Ramos (cell line): Measurements from ENCODE around the gene ZFYVE9.
"Not testable (repeated sequence)": the region's sequence is repeated elsewhere in the genome, so short reads cannot be mapped to it uniquely, and the experiment has no call there.

Source experiments
- in situ Hi-C: fragments of 300-500 bp; cut with MboI; formaldehyde crosslinking; loops from one replicate; pipeline ENCODE4 v1.14.3; 2022; ENCODE audit warnings: low sequenced_read_pairs; ENCODE audit not compliant: unreplicated experiment

Gene ZFYVE9

GRCh38 chr1:52141513-52142219 lies at the start of gene ZFYVE9:
Gene ZFYVE9 (plus strand): TSS chr1:52142089. CDS start chr1:52233207, 91,118 bp downstream.
- in situ Hi-C loops = no loop called here

- in situ Hi-C loops = not testable (repeated sequence)
Observed at GRCh38 chr1:52094300-52094699, 47.6 kb upstream of the ZFYVE9 start.

GRCh38 chr1:52096216-52096615 lies 45.7 kb upstream of the ZFYVE9 start:
- in situ Hi-C loops = no loop called here

- in situ Hi-C loops = no loop called here
Observed at GRCh38 chr1:52098139-52098871, 43.6 kb upstream of the ZFYVE9 start.

- in situ Hi-C loops = no loop called here
Observed at GRCh38 chr1:52102336-52103013, 39.4 kb upstream of the ZFYVE9 start.

- in situ Hi-C loops = no loop called here
Observed at GRCh38 chr1:52111492-52111891, 30.4 kb upstream of the ZFYVE9 start.

GRCh38 chr1:52112489-52112888 lies 29.4 kb upstream of the ZFYVE9 start:
- in situ Hi-C loops = no loop called here

- in situ Hi-C loops = loop anchor here (10.0 kb wide), 1 partner anchor 565 kb away; no protein-coding TSS in a partner anchor
Observed at GRCh38 chr1:52119301-52120079, 22.4 kb upstream of the ZFYVE9 start.

GRCh38 chr1:52122384-52122783 lies 19.5 kb upstream of the ZFYVE9 start:
- in situ Hi-C loops = loop anchor here (10.0 kb wide), 1 partner anchor 562 kb away; no protein-coding TSS in a partner anchor

GRCh38 chr1:52123622-52124021 lies 18.3 kb upstream of the ZFYVE9 start:
- in situ Hi-C loops = loop anchor here (10.0 kb wide), 1 partner anchor 561 kb away; no protein-coding TSS in a partner anchor

- in situ Hi-C loops = loop anchor here (10.0 kb wide), 1 partner anchor 559 kb away; no protein-coding TSS in a partner anchor
Observed at GRCh38 chr1:52125736-52126359, 16.0 kb upstream of the ZFYVE9 start.

GRCh38 chr1:52127181-52128180 lies 14.4 kb upstream of the ZFYVE9 start:
- in situ Hi-C loops = loop anchor here (10.0 kb wide), 1 partner anchor 557 kb away; no protein-coding TSS in a partner anchor

GRCh38 chr1:52139817-52140540 lies 1.9 kb upstream of the ZFYVE9 start:
- in situ Hi-C loops = no loop called here

- in situ Hi-C loops = no loop called here
Observed at GRCh38 chr1:52140633-52141512, 1.0 kb upstream of the ZFYVE9 start.

GRCh38 chr1:52142220-52143183 lies 613 bp downstream of the ZFYVE9 start:
- in situ Hi-C loops = no loop called here

GRCh38 chr1:52145137-52145536 lies 3.2 kb downstream of the ZFYVE9 start:
- in situ Hi-C loops = no loop called here
